ENCODE data around the gene LAMTOR3.

Gene LAMTOR3

GRCh38 chr4:99861120-99861905 is 32.9 kb downstream of the LAMTOR3 start:
- DNase-seq: peak; percentile 9 to 86 (median 62)

- DNase-seq: no peak
Measured at GRCh38 chr4:99860521-99860920, 33.7 kb downstream of the LAMTOR3 start.

- DNase-seq: no peak
Measured at GRCh38 chr4:99859618-99860017, 34.6 kb downstream of the LAMTOR3 start.

GRCh38 chr4:99857307-99857706 is 36.9 kb downstream of the LAMTOR3 start:
- DNase-seq: no peak

GRCh38 chr4:99856166-99856565 is 38.1 kb downstream of the LAMTOR3 start:
- DNase-seq: no peak

- no peak for DNase-seq
Measured at GRCh38 chr4:99855678-99856077, 38.5 kb downstream of the LAMTOR3 start.

- peak in 2 of 3 experiments; percentile 11 to 35 for DNase-seq
Measured at GRCh38 chr4:99853999-99854398, 40.2 kb downstream of the LAMTOR3 start.

- no peak for DNase-seq
Measured at GRCh38 chr4:99853190-99853589, 41.0 kb downstream of the LAMTOR3 start.

GRCh38 chr4:99852199-99852749 is 42.0 kb downstream of the LAMTOR3 start:
- no peak for DNase-seq

- no peak for DNase-seq
Measured at GRCh38 chr4:99848591-99849001, 45.6 kb downstream of the LAMTOR3 start.

- no peak for DNase-seq
Measured at GRCh38 chr4:99847362-99847976, 46.8 kb downstream of the LAMTOR3 start.

GRCh38 chr4:99846891-99847290 is 47.3 kb downstream of the LAMTOR3 start:
- no peak for DNase-seq

- peak in 2 of 3 experiments; percentile 4 to 63 for DNase-seq
Measured at GRCh38 chr4:99845708-99846469, 48.3 kb downstream of the LAMTOR3 start.

- no peak for DNase-seq
Measured at GRCh38 chr4:99845179-99845578, 49.0 kb downstream of the LAMTOR3 start.

GRCh38 chr4:99844048-99844447 is 50.2 kb downstream of the LAMTOR3 start:
- DNase-seq: no peak

GRCh38 chr4:99843413-99843812 is 50.8 kb downstream of the LAMTOR3 start:
- DNase-seq: no peak

GRCh38 chr4:99841129-99841528 is 53.1 kb downstream of the LAMTOR3 start:
- DNase-seq: no peak

- DNase-seq: no peak
Measured at GRCh38 chr4:99838927-99839326, 55.3 kb downstream of the LAMTOR3 start.

GRCh38 chr4:99835942-99836341 is 58.3 kb downstream of the LAMTOR3 start:
- no peak for DNase-seq

- no peak for DNase-seq
Measured at GRCh38 chr4:99834569-99834968, 59.7 kb downstream of the LAMTOR3 start.

GRCh38 chr4:99833756-99834155 is 60.5 kb downstream of the LAMTOR3 start:
- DNase-seq: no peak

- DNase-seq: no peak
Measured at GRCh38 chr4:99832758-99833157, 61.5 kb downstream of the LAMTOR3 start.

GRCh38 chr4:99832321-99832720 is 61.9 kb downstream of the LAMTOR3 start:
- no peak for DNase-seq
